Esophagus squamous epithelium (tissue), 5 donors: ENCODE data around the gene ZGLP1. TPM values are rescaled to one million over a fixed set of nuclear protein-coding genes. Genes with fewer than 3 reads are reported as not detected.
A peak's percentile ranks its signal among the peaks of the same experiment; 100 is the strongest.

Experiments
- DNase-seq: peaks from one replicate; lab custom pipeline; 2025; lab: John Stamatoyannopoulos, UW
- H3K27ac ChIP-seq, 4 donors: fragments of 200-600 bp; sonication (generic); one replicate each; pipeline ENCODE4 v1.5.1; 2016 to 2019; ENCODE audit warnings: mild to moderate bottlenecking in 1 of 4
- H3K27me3 ChIP-seq, 4 donors: fragments of 200-600 bp; sonication (generic); 1 replicate in 3 of 4; 2 replicates in 1 of 4; pipeline versions ENCODE4 v1.5.1 to v1.6.0; 2017 to 2021; ENCODE audit warnings: antibody characterized with exemption in 1 of 4
- H3K36me3 ChIP-seq, 3 donors: fragments of 200-600 bp; sonication (generic); one replicate each; pipeline ENCODE4 v1.5.1; 2016 to 2019
- H3K4me1 ChIP-seq, 3 donors: fragments of 200-600 bp; sonication (generic); one replicate each; pipeline ENCODE4 v1.5.1; 2017 to 2019
- H3K4me3 ChIP-seq, 4 donors: fragments of 200-600 bp; sonication (generic); 1 replicate in 3 of 4; 2 replicates in 1 of 4; pipeline ENCODE4 v1.5.1; 2016 to 2019; ENCODE audit warnings: mild to moderate bottlenecking in 2 of 4, moderate library complexity in 1 of 4
- H3K9me3 ChIP-seq, 3 donors: fragments of 200-600 bp; sonication (generic); one replicate each; pipeline ENCODE4 v1.5.1; 2016 to 2019
- CTCF ChIP-seq, 6 experiments: fragments of 450-650 bp in 4 of 6; fragments of 200-600 bp in 2 of 6; sonication (generic) in 2 of 6; IDR thresholded peaks; one replicate each; pipeline ENCODE4 v1.5.1; 2016 to 2019; ENCODE audit warnings: antibody characterized with exemption in 6 of 6, mild to moderate bottlenecking in 4 of 6, moderate library complexity in 4 of 6
- POLR2A ChIP-seq, 4 donors: fragments of 450-650 bp; IDR thresholded peaks; one replicate each; pipeline ENCODE4 v1.6.1; 2017; ENCODE audit warnings: antibody characterized with exemption in 4 of 4, mild to moderate bottlenecking in 4 of 4, moderate library complexity in 3 of 4
- WGBS, 2 donors: methylation state at CpG; one replicate each; pipeline ENCODE4 v1.1.5; 2018; 5-methylcytosine and 5-hydroxymethylcytosine counted together
- intact Hi-C: fragments of 100-400 bp; cut with DNase I; formaldehyde crosslinking; loops from one replicate; pipeline ENCODE4 v1.15.0; 2022
- total RNA-seq, 4 donors: library from RNA; depleted of rRNA; stranded (reverse); fragments of >200 nt; gene quantifications; one replicate each; pipeline ENCODE4 v1.1.0, GENCODE V29; 2016
- donor health status: DM: yes; HTN: yes; CAD: no.

Gene ZGLP1
- total RNA-seq, 4 donors from 2014 or later, result 0.79 to 1.5 (median 1.2) TPM

- no peak for DNase-seq
- peak overlapping the region in 3 of 4 donors; percentile 49 to 89 (median 80) for H3K27ac ChIP-seq
- no peak overlapping the region for H3K4me3 ChIP-seq
- intact Hi-C loops, result loop anchor here (2.0 kb wide), 1 partner anchor 121 kb away; no protein-coding TSS in a partner anchor
- H3K4me1 ChIP-seq, result peaks cover 21 to 53% (median 21%) of the 10 kb centered on the region in 3 donors
- H3K27me3 ChIP-seq, result peaks cover 0 to 18% (median 0%) of the 10 kb centered on the region in 4 donors
- no peak for TF ChIP-seq POLR2A (IDR thresholded peaks at IDR 0.05)
- no peak for TF ChIP-seq CTCF (IDR thresholded peaks at IDR 0.05)
- H3K9me3 ChIP-seq, result no peaks in the 10 kb centered on the region
- WGBS, 2 donors, result 41 to 63% methylated on average over 3 to 5 of the region's 6 CpGs
- no peaks in the 10 kb centered on the region for H3K36me3 ChIP-seq
Measured at GRCh38 chr19:10268071-10268470, 41.5 kb downstream of the ZGLP1 start.

GRCh38 chr19:10266706-10267105, 42.9 kb downstream of the ZGLP1 start:
- Histone ChIP-seq H3K4me1 (peaks cover 15 to 40% (median 21%) of the 10 kb centered on the region in 3 donors), H3K27me3 (peaks cover 0 to 18% (median 0%) of the 10 kb centered on the region in 4 donors), H3K9me3 (no peaks in the 10 kb centered on the region), H3K4me3 (no peak overlapping the region), H3K36me3 (no peaks in the 10 kb centered on the region), H3K27ac (no peak overlapping the region)
- intact Hi-C loops, result no loop called here
- TF ChIP-seq POLR2A (IDR thresholded peaks at IDR 0.05), result no peak
- no peak for TF ChIP-seq CTCF (IDR thresholded peaks at IDR 0.05)
- 86 to 87% methylated on average over 7 of the region's 7 CpGs for WGBS, 2 donors
- DNase-seq, result no peak

GRCh38 chr19:10262771-10263170, 46.8 kb downstream of the ZGLP1 start:
- no peak for TF ChIP-seq POLR2A (IDR thresholded peaks at IDR 0.05)
- Histone ChIP-seq H3K27me3 (no peaks in the 10 kb centered on the region), H3K9me3 (no peaks in the 10 kb centered on the region), H3K36me3 (peaks cover 9 to 17% (median 10%) of the 10 kb centered on the region in 3 donors), H3K27ac (no peak overlapping the region), H3K4me3 (no peak overlapping the region), H3K4me1 (peaks cover 3 to 20% (median 13%) of the 10 kb centered on the region in 3 donors)
- WGBS, 2 donors, result 72 to 80% methylated on average over 5 to 7 of the region's 7 CpGs
- intact Hi-C loops, result no loop called here
- DNase-seq, result no peak

- TF ChIP-seq CTCF (IDR thresholded peaks at IDR 0.05), result no peak
- TF ChIP-seq POLR2A (IDR thresholded peaks at IDR 0.05), result no peak
- intact Hi-C loops, result no loop called here
- H3K4me1 ChIP-seq, result peaks cover 3 to 19% (median 13%) of the 10 kb centered on the region in 3 donors
- no peaks in the 10 kb centered on the region for H3K27me3 ChIP-seq
- H3K36me3 ChIP-seq, result peaks cover 12 to 43% (median 28%) of the 10 kb centered on the region in 3 donors
- WGBS, 2 donors, result 24 to 51% methylated on average over 7 of the region's 8 CpGs
- no peak overlapping the region for H3K27ac ChIP-seq
- no peak for DNase-seq
- no peaks in the 10 kb centered on the region for H3K9me3 ChIP-seq
- no peak overlapping the region for H3K4me3 ChIP-seq
Measured at GRCh38 chr19:10260141-10260584, 49.5 kb downstream of the ZGLP1 start.

- Histone ChIP-seq H3K9me3 (no peaks in the 10 kb centered on the region), H3K27ac (peak overlapping the region in 3 of 4 donors; percentile 9 to 49 (median 26)), H3K4me1 (peaks cover 3 to 21% (median 13%) of the 10 kb centered on the region in 3 donors), H3K4me3 (no peak overlapping the region), H3K36me3 (peaks cover 12 to 52% (median 36%) of the 10 kb centered on the region in 3 donors), H3K27me3 (no peaks in the 10 kb centered on the region)
- TF ChIP-seq CTCF (IDR thresholded peaks at IDR 0.05), result peak; percentile 41 to 73 (median 60)
- no peak for TF ChIP-seq POLR2A (IDR thresholded peaks at IDR 0.05)
- WGBS, 2 donors, result 12 to 30% methylated on average over 3 to 9 of the region's 32 CpGs
- no peak for DNase-seq
- intact Hi-C loops, result loop anchor here (10.0 kb wide), 1 partner anchor 145 kb away; the partner anchor contains the start of genes EIF3G and P2RY11
Measured at GRCh38 chr19:10259162-10259905, 50.3 kb downstream of the ZGLP1 start.
